ENCODE measurements around the gene SAMD5.

The SAMD5 gene

GRCh38 chr6:147554281-147554680, 45.8 kb downstream of the SAMD5 start:
- H3K36me3 Mint-ChIP-seq (ENCODE audit: insufficient read depth) = no peaks in the 10 kb centered on the region
- H3K4me3 Mint-ChIP-seq = no peak overlapping the region
- H3K27me3 Mint-ChIP-seq = peaks cover 26% of the 10 kb centered on the region
- H3K27ac Mint-ChIP-seq (ENCODE audit: low read depth) = no peak overlapping the region
- H3K9me3 Mint-ChIP-seq = peaks cover 5% of the 10 kb centered on the region
- H3K4me1 Mint-ChIP-seq = no peaks in the 10 kb centered on the region
- no peak for ATAC-seq (replicated peaks; ENCODE audit: extremely low read depth, poor library complexity, severe bottlenecking)
- DNase-seq (ENCODE audit: low spot score in 2 of 2) = no peak

DNA sequence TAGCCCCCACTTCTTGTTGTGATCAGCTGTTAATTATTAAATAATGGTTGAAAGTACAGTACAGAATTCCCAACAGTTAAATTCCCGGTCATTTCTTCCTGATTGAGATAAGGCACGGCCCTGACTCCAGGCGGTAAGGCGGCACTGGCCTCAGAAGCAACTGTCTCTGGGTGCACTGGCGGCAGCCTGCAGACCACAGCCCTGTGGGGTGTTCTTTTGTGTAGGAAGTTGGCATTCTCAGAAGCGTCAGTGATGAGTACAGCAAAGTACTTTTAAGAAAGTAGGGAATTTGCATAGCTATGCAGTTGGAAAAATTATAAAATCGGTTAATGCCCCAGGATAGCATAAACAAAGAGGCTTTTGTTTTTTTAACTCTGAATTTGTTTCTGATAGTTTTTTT, 50.5 kb downstream of the SAMD5 start:
- H3K4me3 Mint-ChIP-seq = no peak overlapping the region
- H3K27ac Mint-ChIP-seq (ENCODE audit: low read depth) = no peak overlapping the region
- no peak for ATAC-seq (replicated peaks; ENCODE audit: extremely low read depth, poor library complexity, severe bottlenecking)
- no peak for DNase-seq (ENCODE audit: low spot score in 2 of 2)
- no peaks in the 10 kb centered on the region for H3K9me3 Mint-ChIP-seq
- peaks cover 11% of the 10 kb centered on the region for H3K27me3 Mint-ChIP-seq
- H3K36me3 Mint-ChIP-seq (ENCODE audit: insufficient read depth) = no peaks in the 10 kb centered on the region
- no peaks in the 10 kb centered on the region for H3K4me1 Mint-ChIP-seq

- Mint-ChIP-seq H3K27me3 (peaks cover 19% of the 10 kb centered on the region), H3K36me3 (ENCODE audit: insufficient read depth) (no peaks in the 10 kb centered on the region), H3K27ac (ENCODE audit: low read depth) (no peak overlapping the region), H3K4me3 (no peak overlapping the region), H3K4me1 (no peaks in the 10 kb centered on the region), H3K9me3 (no peaks in the 10 kb centered on the region)
- DNase-seq (ENCODE audit: low spot score in 2 of 2) (no peak), ATAC-seq (replicated peaks; ENCODE audit: extremely low read depth, poor library complexity, severe bottlenecking) (no peak)
Measured at GRCh38 chr6:147560670-147561069, 52.2 kb downstream of the SAMD5 start.

DNA sequence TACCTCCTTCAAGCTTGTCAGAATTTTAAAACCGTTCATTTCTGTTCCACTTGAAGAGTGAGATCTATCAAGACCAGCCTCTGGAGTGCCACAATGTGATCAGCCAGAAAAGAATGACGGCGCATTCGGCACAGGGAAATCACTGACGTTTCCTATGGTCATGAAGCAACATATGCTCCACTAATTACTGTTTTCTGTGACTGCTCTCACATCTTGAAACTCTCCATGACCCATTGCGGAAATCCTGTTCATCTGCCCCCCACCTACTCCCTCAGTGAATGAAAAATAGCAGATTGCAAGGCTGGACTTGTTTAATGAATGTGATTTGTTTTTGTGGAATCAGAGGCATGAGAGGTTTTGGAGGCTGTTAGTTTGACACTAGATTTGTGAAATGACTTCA, 53.2 kb downstream of the SAMD5 start:
- H3K4me1 Mint-ChIP-seq = no peaks in the 10 kb centered on the region
- no peak overlapping the region for H3K27ac Mint-ChIP-seq (ENCODE audit: low read depth)
- H3K4me3 Mint-ChIP-seq = no peak overlapping the region
- ATAC-seq (replicated peaks; ENCODE audit: extremely low read depth, poor library complexity, severe bottlenecking) (no peak), DNase-seq (ENCODE audit: low spot score in 2 of 2) (no peak)
- H3K36me3 Mint-ChIP-seq (ENCODE audit: insufficient read depth) = no peaks in the 10 kb centered on the region
- no peaks in the 10 kb centered on the region for H3K9me3 Mint-ChIP-seq
- H3K27me3 Mint-ChIP-seq = peaks cover 19% of the 10 kb centered on the region

DNA sequence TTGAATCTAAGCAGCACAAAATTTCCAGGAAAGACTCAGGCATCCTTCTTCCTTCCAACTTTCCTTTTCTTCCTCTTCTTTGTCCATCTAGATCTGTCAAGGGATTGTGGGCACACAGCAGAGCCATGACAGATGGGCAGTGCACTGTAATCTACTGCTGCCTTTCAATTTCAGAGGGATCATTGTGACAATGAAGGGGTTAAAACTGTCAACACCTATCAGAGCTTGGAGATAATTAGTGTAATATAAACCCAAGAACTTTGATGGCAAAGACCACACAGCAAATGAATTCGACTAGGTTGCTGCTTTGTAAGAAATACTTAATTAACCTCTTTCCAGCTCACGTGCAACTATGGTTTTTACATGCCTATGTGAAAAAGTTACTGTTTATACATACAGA, 55.0 kb downstream of the SAMD5 start:
- ATAC-seq (replicated peaks; ENCODE audit: extremely low read depth, poor library complexity, severe bottlenecking) (no peak), DNase-seq (ENCODE audit: low spot score in 2 of 2) (no peak)
- Mint-ChIP-seq H3K27me3 (peaks cover 16% of the 10 kb centered on the region), H3K4me1 (no peaks in the 10 kb centered on the region), H3K4me3 (no peak overlapping the region), H3K9me3 (no peaks in the 10 kb centered on the region), H3K27ac (ENCODE audit: low read depth) (no peak overlapping the region), H3K36me3 (ENCODE audit: insufficient read depth) (no peaks in the 10 kb centered on the region)

GRCh38 chr6:147564556-147564955, 56.1 kb downstream of the SAMD5 start:
- no peak for DNase-seq (ENCODE audit: low spot score in 2 of 2)
- no peak for ATAC-seq (replicated peaks; ENCODE audit: extremely low read depth, poor library complexity, severe bottlenecking)
- no peaks in the 10 kb centered on the region for H3K4me1 Mint-ChIP-seq
- H3K4me3 Mint-ChIP-seq = no peak overlapping the region
- no peaks in the 10 kb centered on the region for H3K36me3 Mint-ChIP-seq (ENCODE audit: insufficient read depth)
- no peaks in the 10 kb centered on the region for H3K9me3 Mint-ChIP-seq
- no peak overlapping the region for H3K27ac Mint-ChIP-seq (ENCODE audit: low read depth)
- H3K27me3 Mint-ChIP-seq = peaks cover 8% of the 10 kb centered on the region

GRCh38 chr6:147566244-147566898, 57.9 kb downstream of the SAMD5 start:
- Mint-ChIP-seq H3K4me3 (no peak overlapping the region), H3K36me3 (ENCODE audit: insufficient read depth) (no peaks in the 10 kb centered on the region), H3K27ac (ENCODE audit: low read depth) (no peak overlapping the region), H3K4me1 (no peaks in the 10 kb centered on the region), H3K27me3 (peaks cover 8% of the 10 kb centered on the region), H3K9me3 (no peaks in the 10 kb centered on the region)
- DNase-seq (ENCODE audit: low spot score in 2 of 2) (no peak), ATAC-seq (replicated peaks; ENCODE audit: extremely low read depth, poor library complexity, severe bottlenecking) (no peak)

DNA sequence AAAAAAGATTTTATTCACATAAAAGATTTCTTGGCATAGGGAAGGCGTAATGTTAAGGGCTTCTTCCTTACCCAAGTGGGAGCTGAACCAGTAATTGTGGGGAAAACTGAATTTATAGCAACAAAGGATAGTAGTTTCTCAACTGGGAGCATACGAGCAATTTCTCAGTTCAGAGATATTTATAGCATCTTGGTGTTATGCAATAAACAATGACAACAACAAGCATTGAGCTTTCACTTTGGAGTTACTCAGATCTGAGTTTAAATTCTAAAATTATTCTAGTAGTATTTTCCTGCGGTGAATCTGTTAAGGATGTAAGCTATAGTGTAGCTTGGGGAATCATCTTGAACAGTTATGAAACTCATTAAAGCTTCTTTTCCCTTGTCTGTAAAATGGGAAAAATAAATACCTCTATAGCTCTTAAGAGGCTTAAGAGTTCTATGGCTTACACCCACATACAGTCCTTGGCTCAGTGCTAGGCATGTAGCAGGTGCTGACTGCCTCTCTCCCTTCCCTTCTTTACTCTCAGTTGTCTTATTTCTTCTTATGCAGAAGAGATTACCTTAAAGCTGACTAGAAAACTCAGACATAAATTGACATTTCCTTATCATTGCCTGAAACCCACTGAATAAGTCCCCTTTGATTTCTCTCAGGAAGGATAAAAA, 58.8 kb downstream of the SAMD5 start:
- peaks cover 8% of the 10 kb centered on the region for H3K27me3 Mint-ChIP-seq
- no peaks in the 10 kb centered on the region for H3K9me3 Mint-ChIP-seq
- no peak for DNase-seq (ENCODE audit: low spot score in 2 of 2)
- no peaks in the 10 kb centered on the region for H3K36me3 Mint-ChIP-seq (ENCODE audit: insufficient read depth)
- no peak overlapping the region for H3K27ac Mint-ChIP-seq (ENCODE audit: low read depth)
- no peak for ATAC-seq (replicated peaks; ENCODE audit: extremely low read depth, poor library complexity, severe bottlenecking)
- H3K4me3 Mint-ChIP-seq = no peak overlapping the region
- H3K4me1 Mint-ChIP-seq = no peaks in the 10 kb centered on the region

GRCh38 chr6:147569788-147570187, 61.3 kb downstream of the SAMD5 start:
- Mint-ChIP-seq H3K27ac (ENCODE audit: low read depth) (no peak overlapping the region), H3K27me3 (peaks cover 7% of the 10 kb centered on the region), H3K4me1 (no peaks in the 10 kb centered on the region), H3K4me3 (no peak overlapping the region), H3K9me3 (no peaks in the 10 kb centered on the region), H3K36me3 (ENCODE audit: insufficient read depth) (peaks cover 2% of the 10 kb centered on the region)
- DNase-seq (ENCODE audit: low spot score in 2 of 2) (no peak), ATAC-seq (replicated peaks; ENCODE audit: extremely low read depth, poor library complexity, severe bottlenecking) (no peak)

DNA sequence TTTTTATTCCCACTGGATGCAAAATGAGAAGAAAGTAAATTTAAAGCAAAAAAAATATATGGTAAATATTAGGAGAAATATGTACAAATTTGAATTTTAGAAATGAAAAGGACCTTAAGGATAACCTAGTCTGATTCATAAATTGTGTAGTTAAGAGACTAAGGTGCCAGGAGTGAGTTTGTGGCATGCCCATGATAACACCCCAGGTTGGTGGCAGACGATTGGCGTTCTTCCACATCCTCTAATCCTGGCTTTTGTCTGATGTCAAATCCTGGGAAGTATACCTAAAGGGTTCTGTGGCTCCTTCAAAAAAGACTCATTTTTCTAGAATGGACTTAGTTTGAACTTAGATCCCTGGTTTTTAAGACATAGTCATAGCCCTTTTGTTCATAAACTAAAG, 62.2 kb downstream of the SAMD5 start:
- peaks cover 2% of the 10 kb centered on the region for H3K36me3 Mint-ChIP-seq (ENCODE audit: insufficient read depth)
- H3K4me3 Mint-ChIP-seq = no peak overlapping the region
- H3K27me3 Mint-ChIP-seq = no peaks in the 10 kb centered on the region
- no peak for ATAC-seq (replicated peaks; ENCODE audit: extremely low read depth, poor library complexity, severe bottlenecking)
- H3K4me1 Mint-ChIP-seq = no peaks in the 10 kb centered on the region
- peaks cover 4% of the 10 kb centered on the region for H3K9me3 Mint-ChIP-seq
- DNase-seq (ENCODE audit: low spot score in 2 of 2) = no peak
- H3K27ac Mint-ChIP-seq (ENCODE audit: low read depth) = no peak overlapping the region

- DNase-seq (ENCODE audit: low spot score in 2 of 2) = no peak
- H3K27ac Mint-ChIP-seq (ENCODE audit: low read depth) = no peak overlapping the region
- peaks cover 21% of the 10 kb centered on the region for H3K9me3 Mint-ChIP-seq
- H3K4me1 Mint-ChIP-seq = no peaks in the 10 kb centered on the region
- no peak for ATAC-seq (replicated peaks; ENCODE audit: extremely low read depth, poor library complexity, severe bottlenecking)
- no peaks in the 10 kb centered on the region for H3K27me3 Mint-ChIP-seq
- no peak overlapping the region for H3K4me3 Mint-ChIP-seq
- H3K36me3 Mint-ChIP-seq (ENCODE audit: insufficient read depth) = peaks cover 2% of the 10 kb centered on the region
Measured at GRCh38 chr6:147577488-147577887, 69.0 kb downstream of the SAMD5 start.

DNA sequence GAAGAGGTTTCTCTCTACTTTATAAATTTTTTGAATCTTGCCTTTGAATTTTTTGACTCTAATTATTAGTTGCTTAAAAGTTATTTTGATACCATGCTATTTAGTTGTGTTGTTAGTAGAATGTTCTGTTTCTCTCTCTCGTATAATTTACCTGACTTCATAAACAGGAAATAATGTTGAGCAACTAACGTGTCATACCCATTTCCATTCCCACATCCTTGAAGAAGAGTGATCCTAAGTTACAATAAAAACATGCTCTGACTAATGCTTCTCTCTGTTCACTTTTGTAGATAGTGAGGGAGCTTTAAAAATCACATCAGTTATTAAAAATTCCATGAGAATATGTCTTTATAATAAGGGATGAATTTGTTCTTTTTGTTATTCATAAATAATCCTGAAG, 69.7 kb downstream of the SAMD5 start:
- no peak overlapping the region for H3K4me3 Mint-ChIP-seq
- no peak for ATAC-seq (replicated peaks; ENCODE audit: extremely low read depth, poor library complexity, severe bottlenecking)
- no peak overlapping the region for H3K27ac Mint-ChIP-seq (ENCODE audit: low read depth)
- DNase-seq (ENCODE audit: low spot score in 2 of 2) = no peak
- no peaks in the 10 kb centered on the region for H3K27me3 Mint-ChIP-seq
- H3K4me1 Mint-ChIP-seq = no peaks in the 10 kb centered on the region
- H3K36me3 Mint-ChIP-seq (ENCODE audit: insufficient read depth) = peaks cover 2% of the 10 kb centered on the region
- peaks cover 21% of the 10 kb centered on the region for H3K9me3 Mint-ChIP-seq

DNA sequence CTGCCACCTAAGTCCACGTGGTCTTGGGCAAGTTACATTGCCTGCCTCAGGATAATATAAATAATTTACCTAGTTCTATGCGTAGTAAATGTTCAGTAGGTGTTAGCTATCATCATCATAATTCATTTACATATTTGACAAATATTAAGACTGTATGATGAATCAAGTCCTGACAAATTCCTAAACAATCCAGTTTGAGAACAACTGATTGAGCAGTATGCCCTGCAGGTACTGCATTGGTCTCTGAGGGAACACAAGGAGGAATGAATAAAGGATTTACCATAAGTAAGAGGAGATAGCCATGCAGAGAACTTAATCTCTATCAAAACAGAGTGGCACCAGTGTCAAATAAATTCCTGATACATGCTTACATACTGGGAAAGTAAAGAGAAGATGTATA, 70.4 kb downstream of the SAMD5 start:
- Mint-ChIP-seq H3K4me1 (no peaks in the 10 kb centered on the region), H3K27me3 (no peaks in the 10 kb centered on the region), H3K9me3 (peaks cover 21% of the 10 kb centered on the region), H3K4me3 (no peak overlapping the region), H3K27ac (ENCODE audit: low read depth) (no peak overlapping the region), H3K36me3 (ENCODE audit: insufficient read depth) (no peaks in the 10 kb centered on the region)
- DNase-seq (ENCODE audit: low spot score in 2 of 2) (no peak), ATAC-seq (replicated peaks; ENCODE audit: extremely low read depth, poor library complexity, severe bottlenecking) (no peak)
